ENCODE measurements around the gene STK11.

The STK11 gene

GRCh38 chr19:1225440-1226226 lies 20.1 kb downstream of the STK11 start:
- TF ChIP-seq CTCF (conservative IDR thresholded peaks at IDR 0.05; ENCODE audit: low read length): no peak
- TF ChIP-seq EZH2phosphoT487 (IDR thresholded peaks at IDR 0.05; ENCODE audit: borderline replicate concordance): no peak
- H4K20me1 ChIP-seq (ENCODE audit: insufficient read depth, low read length, poor library complexity, severe bottlenecking): no peaks in the 10 kb centered on the region
- H3K4me3 ChIP-seq (ENCODE audit: low read length, poor library complexity, severe bottlenecking): no peak overlapping the region
- no peaks in the 10 kb centered on the region for H3K9me3 ChIP-seq (ENCODE audit: insufficient read depth, low read depth, low read length)
- H3K9ac ChIP-seq (ENCODE audit: low read depth, low read length, poor library complexity, severe bottlenecking): no peak overlapping the region
- H3K27me3 ChIP-seq (ENCODE audit: insufficient read depth, low read length, poor library complexity, severe bottlenecking): no peaks in the 10 kb centered on the region
- H2AFZ ChIP-seq (ENCODE audit: low read length): no peak overlapping the region
- H3F3A ChIP-seq (ENCODE audit: low read depth): no peaks in the 10 kb centered on the region
- H3K4me1 ChIP-seq (ENCODE audit: insufficient read depth, low read length, poor library complexity, severe bottlenecking): no peaks in the 10 kb centered on the region
- no peak overlapping the region for H3K4me2 ChIP-seq (ENCODE audit: low read depth, low read length, poor library complexity, severe bottlenecking)
- H3K9me2 ChIP-seq (replicated peaks; ENCODE audit: low read depth, low read length): no peaks in the 10 kb centered on the region
- H3K79me2 ChIP-seq (ENCODE audit: insufficient read depth, low read length): no peaks in the 10 kb centered on the region
- H3K36me3 ChIP-seq (ENCODE audit: insufficient read depth, low read length): peaks cover 17% of the 10 kb centered on the region; the same call in 1 of the 2 replicates

DNA sequence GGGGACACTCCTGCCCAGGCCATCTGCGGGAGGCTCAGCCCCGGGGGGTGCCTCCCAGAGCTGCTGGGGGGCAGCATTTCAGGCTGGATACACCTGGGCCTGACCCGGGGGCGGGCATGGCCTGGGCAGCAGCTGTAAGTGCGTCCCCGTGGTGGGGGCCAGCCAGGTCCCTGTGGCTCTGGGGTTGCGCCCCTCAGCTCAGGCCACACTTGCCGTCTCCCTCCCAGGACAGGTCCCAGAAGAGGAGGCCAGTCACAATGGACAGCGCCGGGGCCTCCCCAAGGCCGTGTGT lies 20.6 kb downstream of the STK11 start:
- Histone ChIP-seq H3K36me3 (ENCODE audit: insufficient read depth, low read length) (peaks cover 12% of the 10 kb centered on the region; the same call in 1 of the 2 replicates), H3K79me2 (ENCODE audit: insufficient read depth, low read length) (no peaks in the 10 kb centered on the region), H3K9me2 (replicated peaks; ENCODE audit: low read depth, low read length) (no peaks in the 10 kb centered on the region), H3K9me3 (ENCODE audit: insufficient read depth, low read depth, low read length) (no peaks in the 10 kb centered on the region), H3K4me1 (ENCODE audit: insufficient read depth, low read length, poor library complexity, severe bottlenecking) (no peaks in the 10 kb centered on the region), H3K4me3 (ENCODE audit: low read length, poor library complexity, severe bottlenecking) (no peak overlapping the region), H3F3A (ENCODE audit: low read depth) (no peaks in the 10 kb centered on the region), H2AFZ (ENCODE audit: low read length) (no peak overlapping the region), H3K9ac (ENCODE audit: low read depth, low read length, poor library complexity, severe bottlenecking) (no peak overlapping the region), H3K4me2 (ENCODE audit: low read depth, low read length, poor library complexity, severe bottlenecking) (no peak overlapping the region), H3K27me3 (ENCODE audit: insufficient read depth, low read length, poor library complexity, severe bottlenecking) (no peaks in the 10 kb centered on the region), H4K20me1 (ENCODE audit: insufficient read depth, low read length, poor library complexity, severe bottlenecking) (no peaks in the 10 kb centered on the region)
- TF ChIP-seq CTCF (conservative IDR thresholded peaks at IDR 0.05; ENCODE audit: low read length): no peak
- no peak for TF ChIP-seq EZH2phosphoT487 (IDR thresholded peaks at IDR 0.05; ENCODE audit: borderline replicate concordance)

DNA sequence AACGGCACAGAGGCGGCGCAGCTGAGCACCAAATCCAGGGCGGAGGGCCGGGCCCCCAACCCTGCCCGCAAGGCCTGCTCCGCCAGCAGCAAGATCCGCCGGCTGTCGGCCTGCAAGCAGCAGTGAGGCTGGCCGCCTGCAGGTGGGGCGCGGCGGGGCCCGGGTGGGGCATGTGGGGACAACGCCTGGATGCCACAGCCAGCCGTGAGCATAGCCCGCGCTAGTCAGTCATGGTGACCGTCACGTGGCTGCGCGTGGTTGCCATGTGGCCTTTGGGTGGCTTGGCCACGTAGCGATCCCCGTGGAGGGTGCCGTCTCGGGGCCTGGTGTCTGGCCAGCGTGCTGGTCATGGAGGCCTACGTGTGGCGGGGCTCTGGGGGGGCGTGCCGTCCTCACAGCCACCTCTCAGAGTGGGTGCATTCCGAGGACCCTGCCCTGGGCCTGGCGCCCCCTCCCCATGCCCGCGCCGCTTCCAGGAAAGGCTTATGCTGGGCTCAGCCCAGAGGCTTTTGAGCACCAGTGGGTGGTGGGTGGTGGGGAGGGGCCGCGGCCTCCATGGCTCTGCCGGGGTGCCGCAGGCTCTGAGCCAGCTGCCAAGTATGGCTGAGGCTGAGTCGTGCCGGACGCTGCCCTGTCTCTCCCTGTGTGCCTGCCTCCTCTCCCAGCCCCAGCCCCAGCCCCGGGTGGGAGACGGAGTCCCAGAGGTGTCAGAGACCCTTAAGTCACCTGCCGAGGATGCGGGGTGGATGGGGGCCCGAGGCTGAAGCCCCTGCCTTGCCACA lies 21.1 kb downstream of the STK11 start:
- no peak overlapping the region for H3K9ac ChIP-seq (ENCODE audit: low read depth, low read length, poor library complexity, severe bottlenecking)
- H3K9me2 ChIP-seq (replicated peaks; ENCODE audit: low read depth, low read length): no peaks in the 10 kb centered on the region
- H3F3A ChIP-seq (ENCODE audit: low read depth): no peaks in the 10 kb centered on the region
- TF ChIP-seq CTCF (conservative IDR thresholded peaks at IDR 0.05; ENCODE audit: low read length): no peak
- no peak for TF ChIP-seq EZH2phosphoT487 (IDR thresholded peaks at IDR 0.05; ENCODE audit: borderline replicate concordance)
- H4K20me1 ChIP-seq (ENCODE audit: insufficient read depth, low read length, poor library complexity, severe bottlenecking): no peaks in the 10 kb centered on the region
- no peaks in the 10 kb centered on the region for H3K4me1 ChIP-seq (ENCODE audit: insufficient read depth, low read length, poor library complexity, severe bottlenecking)
- H3K4me3 ChIP-seq (ENCODE audit: low read length, poor library complexity, severe bottlenecking): no peak overlapping the region
- H3K79me2 ChIP-seq (ENCODE audit: insufficient read depth, low read length): no peaks in the 10 kb centered on the region
- H3K27me3 ChIP-seq (ENCODE audit: insufficient read depth, low read length, poor library complexity, severe bottlenecking): no peaks in the 10 kb centered on the region
- peaks cover 9% of the 10 kb centered on the region; the same call in 1 of the 2 replicates for H3K36me3 ChIP-seq (ENCODE audit: insufficient read depth, low read length)
- no peak overlapping the region for H3K4me2 ChIP-seq (ENCODE audit: low read depth, low read length, poor library complexity, severe bottlenecking)
- no peaks in the 10 kb centered on the region for H3K9me3 ChIP-seq (ENCODE audit: insufficient read depth, low read depth, low read length)
- no peak overlapping the region for H2AFZ ChIP-seq (ENCODE audit: low read length)

All from Loucy (cell line).